ENCODE data around the gene EFNA5. TPM values are rescaled to one million over a fixed set of nuclear protein-coding genes. Genes with fewer than 3 reads are reported as not detected.

Gene EFNA5
- polyA plus RNA-seq, 1 donor from 2014 or later: 4.2 TPM

GRCh38 chr5:107636068-107636467 is 34.7 kb downstream of the EFNA5 start:
- no peak overlapping the region for H3K9ac ChIP-seq (ENCODE audit: low read length)
- H3K27me3 ChIP-seq (ENCODE audit: insufficient read depth, low read depth, low read length): no peaks in the 10 kb centered on the region
- peak overlapping the region; percentile 69 for H3K27ac ChIP-seq (ENCODE audit: low read length)
- peaks cover 33% of the 10 kb centered on the region for H3K79me2 ChIP-seq (replicated peaks; ENCODE audit: insufficient read depth, low read length)
- no peaks in the 10 kb centered on the region for H3K9me2 ChIP-seq (ENCODE audit: insufficient read depth, low read length)
- peaks cover 5% of the 10 kb centered on the region for H3F3A ChIP-seq (ENCODE audit: insufficient read depth, low read length, poor library complexity, severe bottlenecking)
- H3K36me3 ChIP-seq (ENCODE audit: insufficient read depth, low read length): no peaks in the 10 kb centered on the region
- H3K4me3 ChIP-seq (ENCODE audit: low read length): no peak overlapping the region
- H3K4me2 ChIP-seq (ENCODE audit: low read length): no peak overlapping the region
- no peaks in the 10 kb centered on the region for H3K9me3 ChIP-seq (ENCODE audit: low read length)
- H4K20me1 ChIP-seq (ENCODE audit: insufficient read depth): no peaks in the 10 kb centered on the region
- H2AFZ ChIP-seq (ENCODE audit: low read depth, low read length): no peak overlapping the region
- no peak for TF ChIP-seq RAD21 (conservative IDR thresholded peaks at IDR 0.05)
- TF ChIP-seq EZH2 (IDR thresholded peaks at IDR 0.05; ENCODE audit: borderline replicate concordance, insufficient read depth, low read length, poor library complexity, severe bottlenecking): no peak
- TF ChIP-seq REST (IDR thresholded peaks at IDR 0.05; ENCODE audit: borderline replicate concordance): no peak
- TF ChIP-seq POLR2AphosphoS5 (IDR thresholded peaks at IDR 0.05): no peak
- no peak for TF ChIP-seq CTCF (IDR thresholded peaks at IDR 0.05; ENCODE audit: poor library complexity, severe bottlenecking)
- TF ChIP-seq SMC3 (conservative IDR thresholded peaks at IDR 0.05; ENCODE audit: poor library complexity): no peak
- TF ChIP-seq MXI1 (conservative IDR thresholded peaks at IDR 0.05; ENCODE audit: poor library complexity, severe bottlenecking): no peak
- no peak for TF ChIP-seq TAF1 (IDR thresholded peaks at IDR 0.05; ENCODE audit: low read depth)
- TF ChIP-seq EP300 (conservative IDR thresholded peaks at IDR 0.05; ENCODE audit: poor library complexity, severe bottlenecking): no peak

- Histone ChIP-seq H3K9me2 (ENCODE audit: insufficient read depth, low read length) (no peaks in the 10 kb centered on the region), H3K36me3 (ENCODE audit: insufficient read depth, low read length) (no peaks in the 10 kb centered on the region), H4K20me1 (ENCODE audit: insufficient read depth) (no peaks in the 10 kb centered on the region), H3K9me3 (ENCODE audit: low read length) (no peaks in the 10 kb centered on the region), H3K9ac (ENCODE audit: low read length) (peak overlapping the region; percentile 25), H3K4me2 (ENCODE audit: low read length) (peak overlapping the region; percentile 3), H3K4me3 (ENCODE audit: low read length) (peak overlapping the region; percentile 28), H3K79me2 (replicated peaks; ENCODE audit: insufficient read depth, low read length) (peaks cover 42% of the 10 kb centered on the region), H3K27ac (ENCODE audit: low read length) (peak overlapping the region; percentile 69), H3F3A (ENCODE audit: insufficient read depth, low read length, poor library complexity, severe bottlenecking) (peaks cover 5% of the 10 kb centered on the region), H2AFZ (ENCODE audit: low read depth, low read length) (no peak overlapping the region), H3K27me3 (ENCODE audit: insufficient read depth, low read depth, low read length) (no peaks in the 10 kb centered on the region)
- TF ChIP-seq TAF1 (IDR thresholded peaks at IDR 0.05; ENCODE audit: low read depth) (no peak), CTCF (IDR thresholded peaks at IDR 0.05; ENCODE audit: poor library complexity, severe bottlenecking) (no peak), RAD21 (conservative IDR thresholded peaks at IDR 0.05) (no peak), SMC3 (conservative IDR thresholded peaks at IDR 0.05; ENCODE audit: poor library complexity) (no peak), MXI1 (conservative IDR thresholded peaks at IDR 0.05; ENCODE audit: poor library complexity, severe bottlenecking) (no peak), EZH2 (IDR thresholded peaks at IDR 0.05; ENCODE audit: borderline replicate concordance, insufficient read depth, low read length, poor library complexity, severe bottlenecking) (no peak), EP300 (conservative IDR thresholded peaks at IDR 0.05; ENCODE audit: poor library complexity, severe bottlenecking) (peak; percentile 65), POLR2AphosphoS5 (IDR thresholded peaks at IDR 0.05) (peak; percentile 38)
Observed at GRCh38 chr5:107634981-107635848, 35.5 kb downstream of the EFNA5 start.

All from neural cell (in vitro differentiated cells).